GM23338 (cell line): ENCODE measurements around the gene TENM4. TPM values are rescaled to one million over a fixed set of nuclear protein-coding genes. Genes with fewer than 3 reads are reported as not detected.

Experiments
- EZH2 ChIP-seq: fragments of 200-600 bp; sonication (generic); IDR thresholded peaks from one replicate; pipeline ENCODE4 v1.8.0; 2017; ENCODE audit warnings: antibody characterized with exemption, mild to moderate bottlenecking, low read depth; ENCODE audit not compliant: unreplicated experiment
- POLR2AphosphoS5 ChIP-seq: IDR thresholded peaks from 2 replicates; pipeline ENCODE4 v1.6.1; 2016; ENCODE audit warnings: antibody characterized with exemption, low read depth
- ZNF331 ChIP-seq: fragments of 250-450 bp; sonication (Bioruptor Pico); IDR thresholded peaks from 2 replicates; pipeline ENCODE4 v1.5.0; 2020; ENCODE audit warnings: low read depth, mild to moderate bottlenecking, moderate library complexity
- polyA plus RNA-seq: library from polyadenylated mRNA; unstranded; fragments of >200 nt; fragmentation: Nextera tagmentation; extraction: Ambion mirVana; gene quantifications from 2 replicates; pipeline ENCODE4 v1.2.1, GENCODE V29; 2016
- total RNA-seq: library from RNA; depleted of rRNA; stranded (reverse); fragments of >200 nt; shearing (Covaris generic); gene quantifications from 2 replicates; pipeline ENCODE4 v1.2.3, GENCODE V29; 2014
- TF ChIP-seq, protein P1 (sequence below): fragments of 250-450 bp; sonication (Bioruptor Pico); IDR thresholded peaks from 2 replicates; pipeline ENCODE4 v1.5.0; 2020; ENCODE audit warnings: mild to moderate bottlenecking, moderate library complexity
- TF ChIP-seq, protein P2 (sequence below): IDR thresholded peaks from 2 replicates; pipeline ENCODE4 v1.6.1; 2016; ENCODE audit warnings: antibody characterized with exemption
- TF ChIP-seq, protein P3 (sequence below): IDR thresholded peaks from one replicate; pipeline ENCODE4 v1.6.1; 2018; ENCODE audit warnings: antibody characterized with exemption; ENCODE audit not compliant: unreplicated experiment

TENM4 gene
- total and polyA plus RNA-seq, 2 experiments from 2014 or later: 7.3 TPM

DNA sequence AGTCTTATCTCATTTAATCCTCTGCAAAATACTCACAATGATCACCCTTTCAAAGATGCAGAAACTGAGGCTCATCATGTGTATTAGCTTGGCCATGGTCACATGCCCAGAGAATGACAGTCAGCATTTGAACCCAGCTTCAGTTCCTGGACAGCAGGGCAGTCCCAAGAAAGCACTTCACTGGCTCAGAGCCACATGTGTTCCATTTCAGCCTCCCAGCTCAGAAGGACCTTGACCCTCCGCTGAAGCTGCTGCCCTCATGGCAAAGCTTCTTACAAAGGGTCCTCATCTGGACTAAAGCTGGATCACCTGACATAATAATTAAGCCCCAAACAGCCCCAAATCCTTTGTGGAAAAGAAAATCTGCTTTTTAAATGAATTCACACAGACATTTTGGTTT, 37.0 kb downstream of the TENM4 start (continued):
- TF ChIP-seq, protein P1, sequence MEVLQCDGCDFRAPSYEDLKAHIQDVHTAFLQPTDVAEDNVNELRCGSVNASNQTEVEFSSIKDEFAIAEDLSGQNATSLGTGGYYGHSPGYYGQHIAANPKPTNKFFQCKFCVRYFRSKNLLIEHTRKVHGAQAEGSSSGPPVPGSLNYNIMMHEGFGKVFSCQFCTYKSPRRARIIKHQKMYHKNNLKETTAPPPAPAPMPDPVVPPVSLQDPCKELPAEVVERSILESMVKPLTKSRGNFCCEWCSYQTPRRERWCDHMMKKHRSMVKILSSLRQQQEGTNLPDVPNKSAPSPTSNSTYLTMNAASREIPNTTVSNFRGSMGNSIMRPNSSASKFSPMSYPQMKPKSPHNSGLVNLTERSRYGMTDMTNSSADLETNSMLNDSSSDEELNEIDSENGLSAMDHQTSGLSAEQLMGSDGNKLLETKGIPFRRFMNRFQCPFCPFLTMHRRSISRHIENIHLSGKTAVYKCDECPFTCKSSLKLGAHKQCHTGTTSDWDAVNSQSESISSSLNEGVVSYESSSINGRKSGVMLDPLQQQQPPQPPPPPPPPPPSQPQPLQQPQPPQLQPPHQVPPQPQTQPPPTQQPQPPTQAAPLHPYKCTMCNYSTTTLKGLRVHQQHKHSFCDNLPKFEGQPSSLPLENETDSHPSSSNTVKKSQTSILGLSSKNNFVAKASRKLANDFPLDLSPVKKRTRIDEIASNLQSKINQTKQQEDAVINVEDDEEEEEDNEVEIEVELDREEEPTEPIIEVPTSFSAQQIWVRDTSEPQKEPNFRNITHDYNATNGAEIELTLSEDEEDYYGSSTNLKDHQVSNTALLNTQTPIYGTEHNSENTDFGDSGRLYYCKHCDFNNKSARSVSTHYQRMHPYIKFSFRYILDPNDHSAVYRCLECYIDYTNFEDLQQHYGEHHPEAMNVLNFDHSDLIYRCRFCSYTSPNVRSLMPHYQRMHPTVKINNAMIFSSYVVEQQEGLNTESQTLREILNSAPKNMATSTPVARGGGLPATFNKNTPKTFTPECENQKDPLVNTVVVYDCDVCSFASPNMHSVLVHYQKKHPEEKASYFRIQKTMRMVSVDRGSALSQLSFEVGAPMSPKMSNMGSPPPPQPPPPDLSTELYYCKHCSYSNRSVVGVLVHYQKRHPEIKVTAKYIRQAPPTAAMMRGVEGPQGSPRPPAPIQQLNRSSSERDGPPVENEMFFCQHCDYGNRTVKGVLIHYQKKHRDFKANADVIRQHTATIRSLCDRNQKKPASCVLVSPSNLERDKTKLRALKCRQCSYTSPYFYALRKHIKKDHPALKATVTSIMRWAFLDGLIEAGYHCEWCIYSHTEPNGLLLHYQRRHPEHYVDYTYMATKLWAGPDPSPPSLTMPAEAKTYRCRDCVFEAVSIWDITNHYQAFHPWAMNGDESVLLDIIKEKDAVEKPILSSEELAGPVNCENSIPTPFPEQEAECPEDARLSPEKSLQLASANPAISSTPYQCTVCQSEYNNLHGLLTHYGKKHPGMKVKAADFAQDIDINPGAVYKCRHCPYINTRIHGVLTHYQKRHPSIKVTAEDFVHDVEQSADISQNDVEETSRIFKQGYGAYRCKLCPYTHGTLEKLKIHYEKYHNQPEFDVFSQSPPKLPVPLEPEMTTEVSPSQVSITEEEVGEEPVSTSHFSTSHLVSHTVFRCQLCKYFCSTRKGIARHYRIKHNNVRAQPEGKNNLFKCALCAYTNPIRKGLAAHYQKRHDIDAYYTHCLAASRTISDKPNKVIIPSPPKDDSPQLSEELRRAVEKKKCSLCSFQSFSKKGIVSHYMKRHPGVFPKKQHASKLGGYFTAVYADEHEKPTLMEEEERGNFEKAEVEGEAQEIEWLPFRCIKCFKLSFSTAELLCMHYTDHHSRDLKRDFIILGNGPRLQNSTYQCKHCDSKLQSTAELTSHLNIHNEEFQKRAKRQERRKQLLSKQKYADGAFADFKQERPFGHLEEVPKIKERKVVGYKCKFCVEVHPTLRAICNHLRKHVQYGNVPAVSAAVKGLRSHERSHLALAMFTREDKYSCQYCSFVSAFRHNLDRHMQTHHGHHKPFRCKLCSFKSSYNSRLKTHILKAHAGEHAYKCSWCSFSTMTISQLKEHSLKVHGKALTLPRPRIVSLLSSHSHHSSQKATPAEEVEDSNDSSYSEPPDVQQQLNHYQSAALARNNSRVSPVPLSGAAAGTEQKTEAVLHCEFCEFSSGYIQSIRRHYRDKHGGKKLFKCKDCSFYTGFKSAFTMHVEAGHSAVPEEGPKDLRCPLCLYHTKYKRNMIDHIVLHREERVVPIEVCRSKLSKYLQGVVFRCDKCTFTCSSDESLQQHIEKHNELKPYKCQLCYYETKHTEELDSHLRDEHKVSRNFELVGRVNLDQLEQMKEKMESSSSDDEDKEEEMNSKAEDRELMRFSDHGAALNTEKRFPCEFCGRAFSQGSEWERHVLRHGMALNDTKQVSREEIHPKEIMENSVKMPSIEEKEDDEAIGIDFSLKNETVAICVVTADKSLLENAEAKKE (CRISPR knock-in tag): no peak
- TF ChIP-seq EZH2 (no peak), POLR2AphosphoS5 (no peak), ZNF331 (CRISPR knock-in tag) (no peak)
- TF ChIP-seq, protein P2, sequence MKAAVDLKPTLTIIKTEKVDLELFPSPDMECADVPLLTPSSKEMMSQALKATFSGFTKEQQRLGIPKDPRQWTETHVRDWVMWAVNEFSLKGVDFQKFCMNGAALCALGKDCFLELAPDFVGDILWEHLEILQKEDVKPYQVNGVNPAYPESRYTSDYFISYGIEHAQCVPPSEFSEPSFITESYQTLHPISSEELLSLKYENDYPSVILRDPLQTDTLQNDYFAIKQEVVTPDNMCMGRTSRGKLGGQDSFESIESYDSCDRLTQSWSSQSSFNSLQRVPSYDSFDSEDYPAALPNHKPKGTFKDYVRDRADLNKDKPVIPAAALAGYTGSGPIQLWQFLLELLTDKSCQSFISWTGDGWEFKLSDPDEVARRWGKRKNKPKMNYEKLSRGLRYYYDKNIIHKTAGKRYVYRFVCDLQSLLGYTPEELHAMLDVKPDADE: no peak
- TF ChIP-seq, protein P3, sequence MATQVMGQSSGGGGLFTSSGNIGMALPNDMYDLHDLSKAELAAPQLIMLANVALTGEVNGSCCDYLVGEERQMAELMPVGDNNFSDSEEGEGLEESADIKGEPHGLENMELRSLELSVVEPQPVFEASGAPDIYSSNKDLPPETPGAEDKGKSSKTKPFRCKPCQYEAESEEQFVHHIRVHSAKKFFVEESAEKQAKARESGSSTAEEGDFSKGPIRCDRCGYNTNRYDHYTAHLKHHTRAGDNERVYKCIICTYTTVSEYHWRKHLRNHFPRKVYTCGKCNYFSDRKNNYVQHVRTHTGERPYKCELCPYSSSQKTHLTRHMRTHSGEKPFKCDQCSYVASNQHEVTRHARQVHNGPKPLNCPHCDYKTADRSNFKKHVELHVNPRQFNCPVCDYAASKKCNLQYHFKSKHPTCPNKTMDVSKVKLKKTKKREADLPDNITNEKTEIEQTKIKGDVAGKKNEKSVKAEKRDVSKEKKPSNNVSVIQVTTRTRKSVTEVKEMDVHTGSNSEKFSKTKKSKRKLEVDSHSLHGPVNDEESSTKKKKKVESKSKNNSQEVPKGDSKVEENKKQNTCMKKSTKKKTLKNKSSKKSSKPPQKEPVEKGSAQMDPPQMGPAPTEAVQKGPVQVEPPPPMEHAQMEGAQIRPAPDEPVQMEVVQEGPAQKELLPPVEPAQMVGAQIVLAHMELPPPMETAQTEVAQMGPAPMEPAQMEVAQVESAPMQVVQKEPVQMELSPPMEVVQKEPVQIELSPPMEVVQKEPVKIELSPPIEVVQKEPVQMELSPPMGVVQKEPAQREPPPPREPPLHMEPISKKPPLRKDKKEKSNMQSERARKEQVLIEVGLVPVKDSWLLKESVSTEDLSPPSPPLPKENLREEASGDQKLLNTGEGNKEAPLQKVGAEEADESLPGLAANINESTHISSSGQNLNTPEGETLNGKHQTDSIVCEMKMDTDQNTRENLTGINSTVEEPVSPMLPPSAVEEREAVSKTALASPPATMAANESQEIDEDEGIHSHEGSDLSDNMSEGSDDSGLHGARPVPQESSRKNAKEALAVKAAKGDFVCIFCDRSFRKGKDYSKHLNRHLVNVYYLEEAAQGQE: no peak
